HepG2 (cell line): Measurements from ENCODE around the gene PODXL. TPM values are rescaled to one million over a fixed set of nuclear protein-coding genes. Genes with fewer than 3 reads are reported as not detected.

Experiments
- ATAC-seq: fragments of 200-7000 bp; cut with Tn5 transposase; 3 replicates; pipeline ENCODE4 v1.9.1; 2020; ENCODE audit warnings: mild to moderate bottlenecking, moderate library complexity
- BruUV-seq: library from RNA; stranded (reverse); fragments of 400-500 nt; replicated peaks from 2 replicates; lab custom pipeline; 2021; lab: Mats Ljungman, UMichigan
- CTCF ChIA-PET: fragments of 300-600 bp; formaldehyde crosslinking; extraction: SDS; loops from one replicate; lab custom pipeline; 2021; ENCODE audit warnings: low total read pairs, inconsistent platforms, low intra/inter-chr PET ratio; lab: Yijun Ruan, JAX
- POLR2A ChIA-PET: fragments of 350-600 bp; sonication (Branson Sonifier 250); formaldehyde crosslinking; loops from one replicate; lab custom pipeline; 2020; ENCODE audit warnings: antibody characterized with exemption, inconsistent platforms; lab: Yijun Ruan, JAX
- DNase-seq: peaks from one replicate; pipeline ENCODE4 v3.0.0-alpha.2; 2015; ENCODE audit warnings: low spot score
- FAIRE-seq: peaks from 3 replicates; lab custom pipeline; 2011; peaks lifted over from hg19 to GRCh38; lab: Jason Lieb, UNC
- H2AFZ ChIP-seq: one replicate; pipeline ENCODE4 v1.6.1; 2011; ENCODE audit warnings: low read length, inconsistent platforms
- H3K27ac ChIP-seq: fragments of 300-600 bp; 3 replicates; pipeline ENCODE4 v1.8.0; 2011; ENCODE audit warnings: mixed run types, mild to moderate bottlenecking, mixed read lengths, low read length, inconsistent platforms; ENCODE audit not compliant: insufficient read depth; ENCODE audit errors: extremely low read length
- H3K27me3 ChIP-seq, 2 experiments: fragments of 200-600 bp in 1 of 2; 2 replicates in 1 of 2; 3 replicates in 1 of 2; pipeline versions ENCODE4 v1.6.0 to v1.8.0; 2011; ENCODE audit warnings: low read length in 2 of 2, mild to moderate bottlenecking in 2 of 2, moderate library complexity in 2 of 2, inconsistent platforms in 1 of 2; ENCODE audit not compliant: insufficient read depth in 2 of 2, control insufficient read depth in 1 of 2
- H3K36me3 ChIP-seq, 2 experiments: fragments of 200-600 bp in 1 of 2; replicated peaks in 1 of 2; 2 replicates in 1 of 2; 3 replicates in 1 of 2; pipeline versions ENCODE4 v1.5.1 to v1.8.0; 2011; ENCODE audit warnings: low read length in 2 of 2, inconsistent platforms in 1 of 2; ENCODE audit not compliant: insufficient read depth in 2 of 2, control insufficient read depth in 1 of 2
- H3K4me1 ChIP-seq: 2 replicates; pipeline ENCODE4 v1.5.1; 2012; ENCODE audit warnings: low read length, inconsistent platforms; ENCODE audit not compliant: insufficient read depth
- H3K4me2 ChIP-seq: 2 replicates; pipeline ENCODE4 v1.6.0; 2011; ENCODE audit warnings: low read depth, low read length, inconsistent platforms
- H3K4me3 ChIP-seq, 3 experiments: fragments of 200-600 bp in 1 of 3; sonication (generic), shearing (Covaris generic) in 1 of 3; replicated peaks in 1 of 3; 2 replicates each; pipeline ENCODE4 v1.5.1; 2011 to 2016; ENCODE audit warnings: low read length in 3 of 3, inconsistent platforms in 2 of 3, low read depth in 2 of 3, mild to moderate bottlenecking in 2 of 3, control low read depth in 1 of 3, mixed read lengths in 1 of 3; ENCODE audit not compliant: insufficient read depth in 1 of 3
- H3K79me2 ChIP-seq: one replicate; pipeline ENCODE4 v1.6.1; 2011; ENCODE audit warnings: low read length, inconsistent platforms; ENCODE audit not compliant: insufficient read depth
- H3K9ac ChIP-seq: 2 replicates; pipeline ENCODE4 v1.6.0; 2011; ENCODE audit warnings: mild to moderate bottlenecking, low read depth, low read length, inconsistent platforms; ENCODE audit not compliant: insufficient read depth
- H3K9me3 ChIP-seq: 2 replicates; pipeline ENCODE4 v1.5.1; 2012; ENCODE audit warnings: mild to moderate bottlenecking, low read length
- H4K20me1 ChIP-seq: 2 replicates; pipeline ENCODE4 v1.6.0; 2011; ENCODE audit warnings: inconsistent platforms, mild to moderate bottlenecking, low read length, moderate library complexity; ENCODE audit not compliant: insufficient read depth
- KDM2A ChIP-seq: sonication (generic); formaldehyde crosslinking; IDR thresholded peaks from 2 replicates; pipeline ENCODE4 v1.4.0; 2020; ENCODE audit warnings: low read depth, missing genetic modification reagents, borderline replicate concordance
- MNT ChIP-seq: fragments of 450-650 bp; IDR thresholded peaks from 2 replicates; pipeline ENCODE4 v1.6.1; 2016
- POLR2A ChIP-seq, 2 experiments: IDR thresholded peaks; 2 replicates each; pipeline ENCODE4 v1.6.1; 2011; ENCODE audit warnings: low read depth in 2 of 2, low read length in 2 of 2, mild to moderate bottlenecking in 1 of 2, moderate library complexity in 1 of 2; ENCODE audit not compliant: insufficient read depth in 1 of 2
- SOX6 ChIP-seq, 2 experiments: fragments of 450-650 bp in 1 of 2; sonication (generic) in 1 of 2; formaldehyde crosslinking in 1 of 2; IDR thresholded peaks; 2 replicates each; pipeline versions ENCODE4 v1.4.0 to v1.6.1; 2017 to 2020; ENCODE audit warnings: antibody characterized with exemption in 1 of 2, mild to moderate bottlenecking in 1 of 2, missing genetic modification reagents in 1 of 2
- XRCC5 ChIP-seq: fragments of 200-400 bp; formaldehyde crosslinking; optimal IDR thresholded peaks from 2 replicates; pipeline ENCODE3; 2017; ENCODE audit warnings: mild to moderate bottlenecking, low read length
- ZNF790 ChIP-seq: sonication (generic); formaldehyde crosslinking; IDR thresholded peaks from 2 replicates; pipeline ENCODE4 v1.8.0; 2022; ENCODE audit warnings: missing genetic modification reagents, mild to moderate bottlenecking, borderline replicate concordance
- ZSCAN25 ChIP-seq: sonication (generic); formaldehyde crosslinking; IDR thresholded peaks from 2 replicates; pipeline ENCODE4 v1.8.0; 2022; ENCODE audit warnings: mild to moderate bottlenecking, missing genetic modification reagents
- WGBS: methylation state at CpG from one replicate; pipeline ENCODE4 v1.1.6; 2017; ENCODE audit warnings: low lambda C conversion rate; 5-methylcytosine and 5-hydroxymethylcytosine counted together
- in situ Hi-C: cut with HindIII; loops from 2 replicates; pipeline ENCODE4 v1.10.0; 2017; ENCODE audit warnings: low pct_unique_long_range_greater_than_20kb; ENCODE audit not compliant: extremely low pct_ligation_motif_present
- intact Hi-C: fragments of 100-400 bp; cut with micrococcal nuclease; formaldehyde crosslinking; loops from one replicate; pipeline ENCODE4 v1.10.0; 2022; ENCODE audit not compliant: unreplicated experiment
- polyA plus RNA-seq, 8 experiments: library from polyadenylated mRNA; depleted of rRNA in 3 of 8; stranded (reverse) in 7 of 8; unstranded in 1 of 8; fragments of >200 nt; fragmentation: Illumina TruSeq in 4 of 8; extraction: Trizol in 4 of 8; gene quantifications; 2 replicates each; pipeline versions ENCODE4 v1.2.1 to v1.2.3, GENCODE V29; 2011 to 2016; ENCODE audit warnings: low read depth in 4 of 8, missing spikeins in 1 of 8, mixed read lengths in 1 of 8; ENCODE audit not compliant: insufficient read depth in 1 of 8
- total RNA-seq, 5 experiments: library from RNA; depleted of rRNA; stranded (reverse); fragments of >200 nt; fragmentation: Illumina TruSeq; extraction: Trizol; gene quantifications; 2 replicates each; pipeline ENCODE4 v1.2.3, GENCODE V29; 2016; ENCODE audit warnings: low read depth in 1 of 5

The PODXL gene
- total and polyA plus RNA-seq, 2 of the 13 experiments (the other 11 are each of a cell fraction or from before 2014, with no cell fraction given) = 0.22 to 0.54 TPM

- TF ChIP-seq SOX6 (IDR thresholded peaks at IDR 0.05) (no peak), SOX6 (CRISPR knock-in tag; IDR thresholded peaks at IDR 0.05) (no peak)
Observed at GRCh38 chr7:131504157-131504899, 52.1 kb downstream of the PODXL start (continued).

DNA sequence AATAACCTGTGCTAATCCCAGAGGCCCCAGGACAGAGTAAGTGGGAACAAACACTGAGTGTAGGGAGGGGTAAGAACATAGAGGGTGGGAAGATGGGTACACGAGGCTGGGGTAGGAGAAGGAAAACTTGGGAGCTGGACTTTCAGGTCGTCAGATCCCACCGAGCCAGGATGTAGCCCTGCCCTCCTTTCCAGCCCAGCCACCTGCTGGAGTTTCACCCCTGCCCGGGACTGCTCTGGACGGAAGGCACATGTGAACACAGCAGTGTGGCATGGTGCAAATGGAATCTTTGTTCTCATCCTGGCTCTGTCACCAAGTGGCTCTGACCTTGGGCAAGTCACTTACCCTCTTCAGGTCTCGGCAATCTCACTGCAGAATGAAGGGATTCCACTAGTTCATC is 52.8 kb downstream of the PODXL start:
- FAIRE-seq = no peak
- POLR2A ChIA-PET = no interaction called here
- no TSS peak for BruUV-seq

More for the DNA sequence above, 52.8 kb downstream of the PODXL start:
- Histone ChIP-seq H3K4me1 (peaks cover 34% of the 10 kb centered on the region), H3K4me2 (peak overlapping the region; percentile 74), H3K9ac (peak overlapping the region; percentile 19; the same call in 1 of the 2 replicates), H3K79me2 (no peaks in the 10 kb centered on the region), H3K27ac (no peak overlapping the region), H2AFZ (no peak overlapping the region), H3K36me3 (no peaks in the 10 kb centered on the region; a peak in 1 of 5 replicates), H3K9me3 (no peaks in the 10 kb centered on the region), H3K27me3 (no peaks in the 10 kb centered on the region), H3K4me3 (peak overlapping the region in 2 of 3 experiments; percentile 23 to 35; a peak in 3 of 6 replicates), H4K20me1 (no peaks in the 10 kb centered on the region)
- DNase-seq = no peak
- 3% methylated on average over 5 of the region's 6 CpGs for WGBS
- in situ Hi-C loops = loop anchor here (10.0 kb wide), 1 partner anchor 151 kb away; no protein-coding TSS in a partner anchor
- ATAC-seq = peak; percentile 32
- no peak for TF ChIP-seq XRCC5
- TF ChIP-seq KDM2A (CRISPR knock-in tag) = peak; percentile 10
- TF ChIP-seq ZNF790 (CRISPR knock-in tag) = no peak
- TF ChIP-seq POLR2A (IDR thresholded peaks at IDR 0.05; ENCODE audit: insufficient read depth in 1 of 2, low read depth in 2 of 2, low read length in 2 of 2) = 0 out of 4 replicates have a peak, but pooled peaks of 1 of the 2 experiments have one; percentile 6
- TF ChIP-seq ZSCAN25 (CRISPR knock-in tag) = peak; percentile 69; the same call in 1 of the 2 replicates
- peak; percentile 30 for TF ChIP-seq MNT
- CTCF ChIA-PET = no interaction called here
- intact Hi-C loops = no loop called here
